CD4-positive, CD25-positive, alpha-beta regulatory T cell (primary cell): ENCODE results near the gene RFXANK. TPM values are rescaled to one million over a fixed set of nuclear protein-coding genes. Genes with fewer than 3 reads are reported as not detected.
"Not testable (repeated sequence)": the region's sequence is repeated elsewhere in the genome, so short reads cannot be mapped to it uniquely, and the experiment has no call there.

Experiments used
- ATAC-seq, 2 donors: fragments of 150-1000 bp; cut with Tn5 transposase; one replicate each; pipeline ENCODE4 v1.10.0; 2021; ENCODE audit warnings: low read depth in 2 of 2, moderate number of reproducible peaks in 2 of 2, moderate library complexity in 1 of 2
- DNase-seq, 3 donors: peaks; one replicate each; pipeline versions ENCODE4 v3.0.0 to v3.0.0-alpha.2; 2012 to 2022; ENCODE audit warnings: mixed read lengths in 1 of 3
- H3K27ac ChIP-seq: one replicate; pipeline ENCODE4 v1.7.0; 2013; ENCODE audit warnings: mild to moderate bottlenecking, low read length; ENCODE audit not compliant: insufficient read depth, poor library complexity, severe bottlenecking
- H3K27me3 ChIP-seq: one replicate; pipeline ENCODE4 v1.7.0; 2013; ENCODE audit warnings: low read length; ENCODE audit not compliant: control insufficient read depth, insufficient read depth
- H3K36me3 ChIP-seq: one replicate; pipeline ENCODE4 v1.7.0; 2013; ENCODE audit warnings: mild to moderate bottlenecking, low read length, moderate library complexity; ENCODE audit not compliant: control insufficient read depth, insufficient read depth
- H3K4me1 ChIP-seq: 2 replicates; pipeline ENCODE4 v1.7.0; 2013; ENCODE audit warnings: mild to moderate bottlenecking, low read length; ENCODE audit not compliant: insufficient read depth, control insufficient read depth, poor library complexity, severe bottlenecking
- H3K4me3 ChIP-seq: one replicate; pipeline ENCODE4 v1.7.0; 2013; ENCODE audit warnings: low read depth, mild to moderate bottlenecking, low read length, moderate library complexity
- H3K9me3 ChIP-seq, 2 experiments: 1 replicate in 1 of 2; 2 replicates in 1 of 2; pipeline ENCODE4 v1.7.0; 2013; ENCODE audit warnings: low read length in 2 of 2, mild to moderate bottlenecking in 1 of 2, moderate library complexity in 1 of 2; ENCODE audit not compliant: control insufficient read depth in 2 of 2
- H3K27ac Mint-ChIP-seq, 3 donors: one replicate each; pipeline ENCODE4 v1.8.0; 2020 to 2022; ENCODE audit warnings: mild to moderate bottlenecking in 3 of 3, mixed read lengths in 3 of 3, moderate library complexity in 2 of 3
- H3K27me3 Mint-ChIP-seq: one replicate; pipeline ENCODE4 v1.8.0; 2022; ENCODE audit warnings: mild to moderate bottlenecking, mixed read lengths
- H3K36me3 Mint-ChIP-seq: one replicate; pipeline ENCODE4 v1.8.0; 2020; ENCODE audit warnings: mixed read lengths
- H3K4me1 Mint-ChIP-seq, 4 donors: one replicate each; pipeline ENCODE4 v1.8.0; 2020 to 2022; ENCODE audit warnings: mixed read lengths in 4 of 4, mild to moderate bottlenecking in 1 of 4
- H3K4me3 Mint-ChIP-seq, 4 donors: one replicate each; pipeline ENCODE4 v1.8.0; 2020 to 2022; ENCODE audit warnings: mild to moderate bottlenecking in 4 of 4, mixed read lengths in 4 of 4, moderate library complexity in 3 of 4
- H3K9me3 Mint-ChIP-seq, 7 donors: one replicate each; pipeline ENCODE4 v1.8.0; 2020 to 2022; ENCODE audit warnings: mixed read lengths in 7 of 7, mild to moderate bottlenecking in 3 of 7, moderate library complexity in 2 of 7
- polyA plus RNA-seq, 4 donors: library from polyadenylated mRNA; unstranded; fragments of 300-500 nt; fragmentation: Illumina TruSeq; gene quantifications; one replicate each; pipeline ENCODE4 v1.2.3, GENCODE V29; 2021
- total RNA-seq: library from RNA; stranded (reverse); gene quantifications from one replicate; pipeline ENCODE4 v1.2.3, GENCODE V29; 2022

RFXANK gene
- total and polyA plus RNA-seq, 5 donors from 2014 or later = 59.1 to 103 (median 63.6) TPM

DNA sequence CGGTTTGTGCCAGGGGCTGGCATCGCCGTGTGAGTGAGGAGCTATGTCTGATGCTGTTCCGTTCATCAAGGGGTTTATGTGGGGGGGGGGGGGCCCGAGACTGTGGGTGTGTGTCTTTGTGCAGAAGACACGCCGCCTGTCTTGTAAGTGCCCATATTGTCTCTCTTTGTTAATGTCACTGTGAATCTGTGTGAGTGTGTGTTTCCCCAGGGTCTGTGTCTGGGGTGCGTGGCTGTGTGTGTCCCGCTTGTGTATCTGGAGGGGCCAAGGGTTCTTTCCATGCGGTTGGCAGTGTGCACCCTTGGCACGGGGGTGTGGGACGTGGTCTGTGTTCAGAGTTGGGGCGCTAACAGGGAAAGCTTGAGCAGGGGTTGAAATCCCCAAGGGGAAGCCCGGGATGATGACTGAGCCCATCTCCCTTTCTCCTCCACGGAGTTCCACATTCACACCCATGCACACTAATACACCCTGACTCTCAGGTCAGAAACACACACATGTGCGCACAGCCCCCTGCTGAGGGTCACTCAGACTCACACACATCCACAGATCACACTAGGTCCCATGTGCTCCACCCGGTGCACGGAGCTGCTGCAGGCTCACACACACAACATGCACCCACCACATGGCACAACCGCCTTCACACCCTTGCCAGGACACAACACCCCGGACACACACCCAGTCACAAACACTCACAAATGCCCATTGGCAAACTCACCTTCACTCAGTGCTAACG is 21.5 kb downstream of the RFXANK start:
- Mint-ChIP-seq H3K4me3 (no peak overlapping the region), H3K27ac (no peak overlapping the region), H3K27me3 (peaks cover 38% of the 10 kb centered on the region), H3K36me3 (no peaks in the 10 kb centered on the region), H3K9me3 (peaks cover 0 to 3% (median 0%) of the 10 kb centered on the region in 7 donors), H3K4me1 (peaks cover 0 to 7% (median 2%) of the 10 kb centered on the region in 4 donors)
- DNase-seq = no peak
- H3K27ac ChIP-seq = no peak overlapping the region
- H3K36me3 ChIP-seq = no peaks in the 10 kb centered on the region
- no peak for ATAC-seq
- no peak overlapping the region for H3K4me3 ChIP-seq
- no peaks in the 10 kb centered on the region for H3K4me1 ChIP-seq
- H3K27me3 ChIP-seq = peaks cover 15% of the 10 kb centered on the region
- H3K9me3 ChIP-seq = no peaks in the 10 kb centered on the region

DNA sequence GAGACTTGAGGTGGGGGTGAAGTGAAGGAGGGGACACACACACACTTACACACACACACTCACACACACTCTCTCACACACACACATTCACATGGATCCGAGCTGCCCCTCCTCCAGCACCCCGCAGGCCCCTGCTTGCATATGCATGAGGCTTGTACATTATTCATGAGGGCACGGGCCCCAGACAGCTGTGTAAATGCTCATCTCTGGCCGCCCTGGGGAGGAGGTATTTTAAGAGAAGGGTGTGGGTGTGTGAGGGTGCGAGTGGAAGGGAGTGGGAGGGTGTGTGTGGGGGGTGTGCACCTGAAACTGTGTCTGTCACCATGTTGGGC is 22.1 kb downstream of the RFXANK start:
- H3K27me3 Mint-ChIP-seq = peaks cover 38% of the 10 kb centered on the region
- H3K27ac ChIP-seq = no peak overlapping the region
- H3K9me3 ChIP-seq = no peaks in the 10 kb centered on the region
- no peaks in the 10 kb centered on the region for H3K4me1 ChIP-seq
- peaks cover 0 to 3% (median 0%) of the 10 kb centered on the region in 7 donors for H3K9me3 Mint-ChIP-seq
- peak overlapping the region in 1 of 3 donors; percentile 2 for H3K27ac Mint-ChIP-seq
- no peak for ATAC-seq
- H3K36me3 ChIP-seq = no peaks in the 10 kb centered on the region
- DNase-seq = no peak
- no peaks in the 10 kb centered on the region for H3K36me3 Mint-ChIP-seq
- no peak overlapping the region for H3K4me3 Mint-ChIP-seq
- peaks cover 15% of the 10 kb centered on the region for H3K27me3 ChIP-seq
- no peak overlapping the region for H3K4me3 ChIP-seq
- H3K4me1 Mint-ChIP-seq = peaks cover 0 to 5% (median 2%) of the 10 kb centered on the region in 4 donors

DNA sequence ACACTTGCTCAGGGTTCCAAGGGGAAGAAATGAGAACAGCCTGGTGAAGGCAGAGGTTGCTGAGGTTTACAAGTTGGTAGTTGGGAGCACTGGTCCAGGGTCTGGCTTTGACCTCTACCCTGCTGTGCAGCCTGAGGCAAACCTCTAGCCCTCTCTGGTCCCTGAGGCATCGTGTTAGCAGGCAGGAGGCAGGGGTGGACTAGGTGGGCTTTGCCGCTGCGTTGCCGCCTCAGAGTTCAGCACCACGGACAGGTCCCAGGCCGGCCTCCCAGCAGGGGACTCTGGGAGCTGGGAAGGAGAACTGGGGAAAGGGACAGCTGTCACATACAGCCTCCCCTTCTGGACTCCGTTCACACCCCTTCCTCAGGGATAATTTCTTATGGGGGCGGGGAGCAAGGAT is 22.8 kb downstream of the RFXANK start:
- Mint-ChIP-seq H3K4me1 (peaks cover 0 to 4% (median 2%) of the 10 kb centered on the region in 4 donors), H3K4me3 (no peak overlapping the region), H3K36me3 (no peaks in the 10 kb centered on the region), H3K9me3 (peaks cover 0 to 3% (median 0%) of the 10 kb centered on the region in 7 donors), H3K27ac (no peak overlapping the region), H3K27me3 (peaks cover 38% of the 10 kb centered on the region)
- no peaks in the 10 kb centered on the region for H3K9me3 ChIP-seq
- ATAC-seq (no peak), DNase-seq (no peak)
- H3K4me3 ChIP-seq = no peak overlapping the region
- no peak overlapping the region for H3K27ac ChIP-seq
- no peaks in the 10 kb centered on the region for H3K4me1 ChIP-seq
- H3K36me3 ChIP-seq = no peaks in the 10 kb centered on the region
- peaks cover 15% of the 10 kb centered on the region for H3K27me3 ChIP-seq

DNA sequence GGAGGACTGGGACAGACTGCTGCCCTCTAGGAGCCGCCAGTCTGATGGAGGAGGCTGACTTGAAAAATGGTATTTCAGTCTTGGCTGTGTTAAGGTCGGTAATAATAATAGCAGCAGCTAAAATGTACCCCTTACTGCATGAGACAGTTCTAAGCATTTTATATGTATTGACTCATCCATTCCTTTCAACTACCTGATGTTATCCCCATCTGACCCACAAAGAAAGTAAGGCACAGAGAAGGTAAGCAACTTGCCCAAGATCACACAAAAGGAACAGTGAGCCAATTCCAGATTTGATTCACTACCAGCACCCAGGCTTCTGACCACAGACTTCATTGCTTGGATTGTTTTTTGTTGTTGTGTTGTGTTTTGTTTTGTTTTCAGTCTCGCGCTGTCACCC is 23.7 kb downstream of the RFXANK start:
- peaks cover 0 to 3% (median 0%) of the 10 kb centered on the region in 4 donors for H3K4me1 Mint-ChIP-seq
- Histone ChIP-seq H3K36me3 (no peaks in the 10 kb centered on the region), H3K27me3 (peaks cover 15% of the 10 kb centered on the region), H3K4me3 (no peak overlapping the region), H3K9me3 (no peaks in the 10 kb centered on the region), H3K4me1 (no peaks in the 10 kb centered on the region), H3K27ac (no peak overlapping the region)
- ATAC-seq (no peak), DNase-seq (no peak)
- peaks cover 0 to 3% (median 0%) of the 10 kb centered on the region in 7 donors for H3K9me3 Mint-ChIP-seq
- no peaks in the 10 kb centered on the region for H3K36me3 Mint-ChIP-seq
- no peak overlapping the region for H3K27ac Mint-ChIP-seq
- peaks cover 34% of the 10 kb centered on the region for H3K27me3 Mint-ChIP-seq
- no peak overlapping the region for H3K4me3 Mint-ChIP-seq

DNA sequence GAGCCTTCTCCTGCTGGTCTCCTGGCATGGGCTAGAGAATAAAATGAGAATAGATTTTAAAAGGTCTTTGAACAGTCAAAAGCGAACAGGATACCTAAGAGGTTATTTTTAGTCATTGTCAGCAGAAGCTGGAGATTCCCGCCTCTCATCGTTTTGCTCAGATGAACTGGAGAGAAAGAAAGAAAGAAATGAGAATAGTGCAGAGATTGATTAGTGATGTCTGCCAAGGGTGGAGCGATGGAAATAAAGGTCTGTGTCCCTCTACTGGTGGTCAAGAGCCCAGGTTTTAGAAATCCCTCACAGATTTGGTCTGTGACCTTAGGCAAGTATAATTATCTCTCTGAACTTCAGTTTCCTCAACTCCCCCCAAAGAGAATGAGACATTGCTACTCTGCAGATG is 25.0 kb downstream of the RFXANK start:
- ATAC-seq = no peak
- Histone ChIP-seq H3K4me1 (no peaks in the 10 kb centered on the region), H3K36me3 (no peaks in the 10 kb centered on the region), H3K27ac (no peak overlapping the region), H3K27me3 (peaks cover 10% of the 10 kb centered on the region), H3K4me3 (no peak overlapping the region), H3K9me3 (no peaks in the 10 kb centered on the region)
- Mint-ChIP-seq H3K36me3 (no peaks in the 10 kb centered on the region), H3K9me3 (peaks cover 0 to 3% (median 0%) of the 10 kb centered on the region in 7 donors), H3K27ac (no peak overlapping the region), H3K27me3 (peaks cover 31% of the 10 kb centered on the region), H3K4me3 (no peak overlapping the region), H3K4me1 (peaks cover 0 to 3% (median 0%) of the 10 kb centered on the region in 4 donors)
- peak in 1 of 3 donors; percentile 24 for DNase-seq

DNA sequence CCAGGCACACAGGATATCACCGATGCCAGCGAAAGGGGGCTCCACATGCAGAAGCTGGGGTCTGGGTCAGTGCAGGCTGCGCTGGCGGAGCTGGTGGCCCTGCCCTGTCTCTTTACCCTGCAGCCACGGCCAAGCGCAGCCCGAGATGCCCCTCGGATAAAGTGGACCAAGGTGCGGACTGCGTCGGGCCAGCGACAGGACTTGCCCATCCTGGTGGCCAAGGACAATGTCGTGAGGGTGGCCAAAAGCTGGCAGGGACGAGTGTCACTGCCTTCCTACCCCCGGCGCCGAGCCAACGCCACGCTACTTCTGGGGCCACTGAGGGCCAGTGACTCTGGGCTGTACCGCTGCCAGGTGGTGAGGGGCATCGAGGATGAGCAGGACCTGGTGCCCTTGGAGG is 26.9 kb downstream of the RFXANK start:
- Mint-ChIP-seq H3K9me3 (no peaks in the 10 kb centered on the region), H3K27me3 (peaks cover 24% of the 10 kb centered on the region), H3K27ac (no peak overlapping the region), H3K4me3 (no peak overlapping the region), H3K36me3 (no peaks in the 10 kb centered on the region), H3K4me1 (no peaks in the 10 kb centered on the region)
- Histone ChIP-seq H3K27me3 (peaks cover 5% of the 10 kb centered on the region), H3K27ac (no peak overlapping the region), H3K4me3 (no peak overlapping the region), H3K36me3 (no peaks in the 10 kb centered on the region), H3K9me3 (no peaks in the 10 kb centered on the region), H3K4me1 (no peaks in the 10 kb centered on the region)
- no peak for ATAC-seq
- no peak for DNase-seq

DNA sequence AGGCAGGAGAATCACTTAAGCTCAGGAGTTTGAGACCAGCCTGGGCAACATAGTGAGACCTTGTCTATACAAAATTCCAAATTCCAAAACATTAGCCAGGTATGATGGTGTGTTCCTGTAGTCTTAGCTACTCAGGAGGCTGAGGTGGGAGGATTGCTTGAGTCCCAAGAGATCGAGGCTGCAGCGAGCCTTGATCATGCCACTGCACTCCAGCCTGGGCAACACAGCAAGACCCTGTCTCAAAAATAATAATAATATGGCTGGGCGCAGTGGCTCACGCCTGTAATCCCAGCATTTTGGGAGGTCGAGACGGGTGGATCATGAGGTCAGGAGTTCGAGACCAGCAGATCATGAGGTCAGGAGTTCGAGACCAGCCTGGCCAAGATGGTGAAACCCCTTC is 28.9 kb downstream of the RFXANK start:
- not testable (repeated sequence) for H3K27me3 ChIP-seq, H3K36me3 ChIP-seq, ATAC-seq, H3K36me3 Mint-ChIP-seq, H3K27ac Mint-ChIP-seq, DNase-seq, H3K4me3 ChIP-seq, H3K4me3 Mint-ChIP-seq, H3K27ac ChIP-seq, H3K4me1 Mint-ChIP-seq, H3K9me3 Mint-ChIP-seq, H3K9me3 ChIP-seq
- peaks cover 13% of the 10 kb centered on the region for H3K4me1 ChIP-seq
- H3K27me3 Mint-ChIP-seq = peaks cover 23% of the 10 kb centered on the region

DNA sequence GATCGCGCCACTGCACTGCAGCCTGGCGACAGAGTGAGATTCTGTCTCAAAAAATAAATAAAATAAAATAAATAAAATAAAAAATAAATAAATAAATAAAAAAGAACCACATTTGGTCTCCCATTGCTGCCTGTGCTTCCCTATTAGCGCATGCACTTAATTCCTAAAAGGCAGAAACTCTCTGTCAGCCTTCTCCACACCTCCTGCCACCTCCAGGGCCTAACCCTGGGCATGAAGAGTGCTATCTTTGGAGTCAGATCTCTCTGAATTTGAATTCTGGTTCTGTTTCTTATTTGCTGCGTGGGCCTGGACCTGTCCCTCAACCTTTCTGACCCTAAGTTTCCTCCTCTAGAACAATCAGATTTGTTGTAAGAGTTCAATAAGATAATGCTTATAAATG is 31.0 kb downstream of the RFXANK start:
- H3K4me1 Mint-ChIP-seq = peaks cover 0 to 4% (median 0%) of the 10 kb centered on the region in 4 donors
- no peak overlapping the region for H3K4me3 Mint-ChIP-seq
- no peaks in the 10 kb centered on the region for H3K36me3 Mint-ChIP-seq

More for the DNA sequence above, 31.0 kb downstream of the RFXANK start:
- Histone ChIP-seq H3K27ac (no peak overlapping the region), H3K36me3 (no peaks in the 10 kb centered on the region), H3K4me1 (peaks cover 13% of the 10 kb centered on the region), H3K27me3 (peaks cover 3% of the 10 kb centered on the region), H3K9me3 (no peaks in the 10 kb centered on the region), H3K4me3 (no peak overlapping the region)
- Mint-ChIP-seq H3K27ac (no peak overlapping the region), H3K27me3 (peaks cover 21% of the 10 kb centered on the region), H3K9me3 (no peaks in the 10 kb centered on the region)
- DNase-seq (no peak), ATAC-seq (no peak)
